OCI-M2 (cell line): ENCODE results near the gene RASSF6.
"Not testable (repeated sequence)": the region's sequence is repeated elsewhere in the genome, so short reads cannot be mapped to it uniquely, and the experiment has no call there.

ENCODE experiments used
- DNase-seq: peaks from one replicate; lab custom pipeline; 2025; ENCODE audit not compliant: unreplicated experiment; lab: John Stamatoyannopoulos, UW

The RASSF6 gene

GRCh38 chr4:73577371-73577770 lies 42.9 kb downstream of the RASSF6 start:
- no peak for DNase-seq

- no peak for DNase-seq
These were observed 43.9 kb downstream of the RASSF6 start for GRCh38 chr4:73576381-73576780.

- no peak for DNase-seq
These were observed 44.6 kb downstream of the RASSF6 start for GRCh38 chr4:73575660-73576059.

GRCh38 chr4:73573794-73574528 lies 46.3 kb downstream of the RASSF6 start:
- no peak for DNase-seq

- not testable (repeated sequence) for DNase-seq
These were observed 69.4 kb downstream of the RASSF6 start for GRCh38 chr4:73550865-73551264.

GRCh38 chr4:73544620-73545019 lies 75.6 kb downstream of the RASSF6 start:
- no peak for DNase-seq

GRCh38 chr4:73541251-73541650 lies 79.0 kb downstream of the RASSF6 start:
- no peak for DNase-seq

- DNase-seq = no peak
These were observed 79.4 kb downstream of the RASSF6 start for GRCh38 chr4:73540826-73541225.

- no peak for DNase-seq
These were observed 80.8 kb downstream of the RASSF6 start for GRCh38 chr4:73539386-73539785.

GRCh38 chr4:73538162-73538561 lies 82.1 kb downstream of the RASSF6 start:
- DNase-seq = no peak

- no peak for DNase-seq
These were observed 86.5 kb downstream of the RASSF6 start for GRCh38 chr4:73533515-73534422.

- DNase-seq = no peak
These were observed 92.1 kb downstream of the RASSF6 start for GRCh38 chr4:73528171-73528570.

- DNase-seq = no peak
These were observed 93.0 kb downstream of the RASSF6 start for GRCh38 chr4:73527196-73527595.

- DNase-seq = no peak
These were observed 94.6 kb downstream of the RASSF6 start for GRCh38 chr4:73525611-73526010.

- no peak for DNase-seq
These were observed 97.1 kb downstream of the RASSF6 start for GRCh38 chr4:73523126-73523525.
